ENCODE measurements around the gene AFF1. TPM values are rescaled to one million over a fixed set of nuclear protein-coding genes. Genes with fewer than 3 reads are reported as not detected.

Gene AFF1
- total and polyA plus RNA-seq, 4 donors: 7.2 to 42.8 (median 21.5) TPM

DNA sequence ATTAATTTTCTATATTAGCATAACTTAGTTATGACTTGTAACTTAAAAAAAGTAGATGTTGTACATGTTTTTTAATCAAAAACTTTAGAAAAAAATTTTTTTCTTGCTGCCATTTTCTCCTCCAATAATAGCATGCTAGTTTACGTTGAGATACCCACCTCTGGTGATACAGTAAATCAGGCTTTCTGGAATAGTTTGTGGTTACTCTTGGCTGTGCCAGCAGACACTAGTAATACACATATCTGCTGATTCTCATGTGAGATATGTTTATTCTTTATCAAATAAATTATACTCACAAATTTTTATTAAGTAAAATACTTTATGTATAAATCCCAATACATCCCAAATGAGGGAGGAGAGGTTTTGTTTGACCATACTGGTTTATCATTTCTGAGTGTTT is 168.3 kb downstream of the AFF1 start:
- Histone ChIP-seq H3K9ac (ENCODE audit: low read depth in 1 of 2, low read length in 2 of 2) (no peak overlapping the region), H3K36me3 (ENCODE audit: control insufficient read depth in 4 of 4, insufficient read depth in 3 of 4, low read depth in 1 of 4, low read length in 3 of 4) (peaks cover 0 to 19% (median 9%) of the 10 kb centered on the region in 4 donors), H3K4me3 (ENCODE audit: low read depth in 1 of 3, low read length in 3 of 3) (no peak overlapping the region), H3K9me3 (ENCODE audit: control insufficient read depth in 4 of 4, low read length in 3 of 4) (no peaks in the 10 kb centered on the region), H3K27me3 (ENCODE audit: control insufficient read depth in 4 of 4, insufficient read depth in 4 of 4, low read length in 3 of 4) (no peaks in the 10 kb centered on the region), H3K4me1 (ENCODE audit: control insufficient read depth in 4 of 4, insufficient read depth in 4 of 4, low read length in 3 of 4) (peaks cover 0 to 15% (median 12%) of the 10 kb centered on the region in 4 donors), H3K27ac (ENCODE audit: low read depth in 1 of 2, low read length in 2 of 2) (peak overlapping the region; percentile 39 to 73)
- TF ChIP-seq, protein P1, sequence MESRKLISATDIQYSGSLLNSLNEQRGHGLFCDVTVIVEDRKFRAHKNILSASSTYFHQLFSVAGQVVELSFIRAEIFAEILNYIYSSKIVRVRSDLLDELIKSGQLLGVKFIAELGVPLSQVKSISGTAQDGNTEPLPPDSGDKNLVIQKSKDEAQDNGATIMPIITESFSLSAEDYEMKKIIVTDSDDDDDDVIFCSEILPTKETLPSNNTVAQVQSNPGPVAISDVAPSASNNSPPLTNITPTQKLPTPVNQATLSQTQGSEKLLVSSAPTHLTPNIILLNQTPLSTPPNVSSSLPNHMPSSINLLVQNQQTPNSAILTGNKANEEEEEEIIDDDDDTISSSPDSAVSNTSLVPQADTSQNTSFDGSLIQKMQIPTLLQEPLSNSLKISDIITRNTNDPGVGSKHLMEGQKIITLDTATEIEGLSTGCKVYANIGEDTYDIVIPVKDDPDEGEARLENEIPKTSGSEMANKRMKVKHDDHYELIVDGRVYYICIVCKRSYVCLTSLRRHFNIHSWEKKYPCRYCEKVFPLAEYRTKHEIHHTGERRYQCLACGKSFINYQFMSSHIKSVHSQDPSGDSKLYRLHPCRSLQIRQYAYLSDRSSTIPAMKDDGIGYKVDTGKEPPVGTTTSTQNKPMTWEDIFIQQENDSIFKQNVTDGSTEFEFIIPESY (IDR thresholded peaks at IDR 0.05): no peak
- TF ChIP-seq HNF4G (IDR thresholded peaks at IDR 0.05): no peak
- TF ChIP-seq, protein P2, sequence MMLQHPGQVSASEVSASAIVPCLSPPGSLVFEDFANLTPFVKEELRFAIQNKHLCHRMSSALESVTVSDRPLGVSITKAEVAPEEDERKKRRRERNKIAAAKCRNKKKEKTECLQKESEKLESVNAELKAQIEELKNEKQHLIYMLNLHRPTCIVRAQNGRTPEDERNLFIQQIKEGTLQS (IDR thresholded peaks at IDR 0.05): no peak
- TF ChIP-seq YY1 (IDR thresholded peaks at IDR 0.05): no peak
- no peak for TF ChIP-seq FOXA1 (IDR thresholded peaks at IDR 0.05)
- WGBS: 94% methylated on average over 1 of the region's 1 CpG
- no peak for DNase-seq (ENCODE audit: low spot score)

DNA sequence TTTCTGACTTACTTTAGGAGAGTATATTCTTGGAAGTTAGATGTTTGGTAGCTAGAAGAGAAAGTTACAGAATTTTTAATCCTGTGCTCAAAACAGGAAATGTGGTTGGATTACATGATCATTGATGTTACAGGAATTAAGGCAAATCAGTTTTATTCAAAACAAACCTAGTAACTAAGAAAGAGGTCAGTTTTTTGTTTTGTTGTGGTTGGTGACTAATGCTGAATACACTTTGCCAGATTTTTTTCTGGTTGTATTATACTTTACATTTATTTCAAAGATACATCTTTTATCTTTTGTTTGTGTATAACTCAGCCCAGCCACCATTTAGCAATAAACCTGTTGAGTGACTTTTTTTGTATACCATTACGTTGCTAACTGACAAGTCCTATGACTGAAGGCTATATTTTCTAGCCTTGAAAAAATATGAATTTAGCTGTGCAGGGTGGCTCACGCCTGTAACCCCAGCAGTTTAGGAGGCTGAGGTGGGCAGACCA is 168.9 kb downstream of the AFF1 start:
- no peak overlapping the region for H3K9ac ChIP-seq (ENCODE audit: low read depth in 1 of 2, low read length in 2 of 2)
- H3K4me1 ChIP-seq (ENCODE audit: control insufficient read depth in 4 of 4, insufficient read depth in 4 of 4, low read length in 3 of 4): peaks cover 0 to 15% (median 12%) of the 10 kb centered on the region in 4 donors
- TF ChIP-seq, protein P3, sequence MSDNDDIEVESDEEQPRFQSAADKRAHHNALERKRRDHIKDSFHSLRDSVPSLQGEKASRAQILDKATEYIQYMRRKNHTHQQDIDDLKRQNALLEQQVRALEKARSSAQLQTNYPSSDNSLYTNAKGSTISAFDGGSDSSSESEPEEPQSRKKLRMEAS (IDR thresholded peaks at IDR 0.05): no peak
- TF ChIP-seq RXRA (IDR thresholded peaks at IDR 0.05) (no peak), YY1 (IDR thresholded peaks at IDR 0.05) (no peak), GABPA (IDR thresholded peaks at IDR 0.05 in 1 of 2, conservative IDR thresholded peaks at IDR 0.05 in 1 of 2) (no peak), HNF4A (conservative IDR thresholded peaks at IDR 0.05) (no peak), NR2F2 (IDR thresholded peaks at IDR 0.05) (no peak), FOXA1 (IDR thresholded peaks at IDR 0.05) (no peak), SP1 (IDR thresholded peaks at IDR 0.05) (no peak), HNF4G (IDR thresholded peaks at IDR 0.05) (no peak)
- TF ChIP-seq, protein P4, sequence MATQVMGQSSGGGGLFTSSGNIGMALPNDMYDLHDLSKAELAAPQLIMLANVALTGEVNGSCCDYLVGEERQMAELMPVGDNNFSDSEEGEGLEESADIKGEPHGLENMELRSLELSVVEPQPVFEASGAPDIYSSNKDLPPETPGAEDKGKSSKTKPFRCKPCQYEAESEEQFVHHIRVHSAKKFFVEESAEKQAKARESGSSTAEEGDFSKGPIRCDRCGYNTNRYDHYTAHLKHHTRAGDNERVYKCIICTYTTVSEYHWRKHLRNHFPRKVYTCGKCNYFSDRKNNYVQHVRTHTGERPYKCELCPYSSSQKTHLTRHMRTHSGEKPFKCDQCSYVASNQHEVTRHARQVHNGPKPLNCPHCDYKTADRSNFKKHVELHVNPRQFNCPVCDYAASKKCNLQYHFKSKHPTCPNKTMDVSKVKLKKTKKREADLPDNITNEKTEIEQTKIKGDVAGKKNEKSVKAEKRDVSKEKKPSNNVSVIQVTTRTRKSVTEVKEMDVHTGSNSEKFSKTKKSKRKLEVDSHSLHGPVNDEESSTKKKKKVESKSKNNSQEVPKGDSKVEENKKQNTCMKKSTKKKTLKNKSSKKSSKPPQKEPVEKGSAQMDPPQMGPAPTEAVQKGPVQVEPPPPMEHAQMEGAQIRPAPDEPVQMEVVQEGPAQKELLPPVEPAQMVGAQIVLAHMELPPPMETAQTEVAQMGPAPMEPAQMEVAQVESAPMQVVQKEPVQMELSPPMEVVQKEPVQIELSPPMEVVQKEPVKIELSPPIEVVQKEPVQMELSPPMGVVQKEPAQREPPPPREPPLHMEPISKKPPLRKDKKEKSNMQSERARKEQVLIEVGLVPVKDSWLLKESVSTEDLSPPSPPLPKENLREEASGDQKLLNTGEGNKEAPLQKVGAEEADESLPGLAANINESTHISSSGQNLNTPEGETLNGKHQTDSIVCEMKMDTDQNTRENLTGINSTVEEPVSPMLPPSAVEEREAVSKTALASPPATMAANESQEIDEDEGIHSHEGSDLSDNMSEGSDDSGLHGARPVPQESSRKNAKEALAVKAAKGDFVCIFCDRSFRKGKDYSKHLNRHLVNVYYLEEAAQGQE (IDR thresholded peaks at IDR 0.05): no peak
- TF ChIP-seq, protein P1 (IDR thresholded peaks at IDR 0.05): no peak
- TF ChIP-seq, protein P5, sequence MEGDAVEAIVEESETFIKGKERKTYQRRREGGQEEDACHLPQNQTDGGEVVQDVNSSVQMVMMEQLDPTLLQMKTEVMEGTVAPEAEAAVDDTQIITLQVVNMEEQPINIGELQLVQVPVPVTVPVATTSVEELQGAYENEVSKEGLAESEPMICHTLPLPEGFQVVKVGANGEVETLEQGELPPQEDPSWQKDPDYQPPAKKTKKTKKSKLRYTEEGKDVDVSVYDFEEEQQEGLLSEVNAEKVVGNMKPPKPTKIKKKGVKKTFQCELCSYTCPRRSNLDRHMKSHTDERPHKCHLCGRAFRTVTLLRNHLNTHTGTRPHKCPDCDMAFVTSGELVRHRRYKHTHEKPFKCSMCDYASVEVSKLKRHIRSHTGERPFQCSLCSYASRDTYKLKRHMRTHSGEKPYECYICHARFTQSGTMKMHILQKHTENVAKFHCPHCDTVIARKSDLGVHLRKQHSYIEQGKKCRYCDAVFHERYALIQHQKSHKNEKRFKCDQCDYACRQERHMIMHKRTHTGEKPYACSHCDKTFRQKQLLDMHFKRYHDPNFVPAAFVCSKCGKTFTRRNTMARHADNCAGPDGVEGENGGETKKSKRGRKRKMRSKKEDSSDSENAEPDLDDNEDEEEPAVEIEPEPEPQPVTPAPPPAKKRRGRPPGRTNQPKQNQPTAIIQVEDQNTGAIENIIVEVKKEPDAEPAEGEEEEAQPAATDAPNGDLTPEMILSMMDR (IDR thresholded peaks at IDR 0.05; ENCODE audit: low read depth, low read length, missing input control): no peak
- no peak overlapping the region for H3K4me3 ChIP-seq (ENCODE audit: low read depth in 1 of 3, low read length in 3 of 3)
- peaks cover 0 to 24% (median 14%) of the 10 kb centered on the region in 4 donors for H3K36me3 ChIP-seq (ENCODE audit: control insufficient read depth in 4 of 4, insufficient read depth in 3 of 4, low read depth in 1 of 4, low read length in 3 of 4)
- H3K9me3 ChIP-seq (ENCODE audit: control insufficient read depth in 4 of 4, low read length in 3 of 4): no peaks in the 10 kb centered on the region
- no peaks in the 10 kb centered on the region for H3K27me3 ChIP-seq (ENCODE audit: control insufficient read depth in 4 of 4, insufficient read depth in 4 of 4, low read length in 3 of 4)
- 84% methylated on average over 2 of the region's 2 CpGs for WGBS
- peak overlapping the region; percentile 39 to 73 for H3K27ac ChIP-seq (ENCODE audit: low read depth in 1 of 2, low read length in 2 of 2)
- DNase-seq (ENCODE audit: low spot score): no peak

All from liver (tissue), 9 donors.